NCI-H1092 treated with DMSO at 0.1 percent for 48 hours (cell line): ENCODE results near the gene NENF.
"Not testable (repeated sequence)": the region's sequence is repeated elsewhere in the genome, so short reads cannot be mapped to it uniquely, and the experiment has no call there.

Experiments
- DNase-seq: peaks from one replicate; lab custom pipeline; 2025; lab: John Stamatoyannopoulos, UW

NENF gene

GRCh38 chr1:212432661-212433576 lies at the start of gene NENF:
TSS of gene NENF (plus strand) at chr1:212432920. CDS start at chr1:212432944, 24 bp downstream.
- peak; percentile 77 for DNase-seq

GRCh38 chr1:212386029-212386428 lies 46.7 kb upstream of the NENF start:
- no peak for DNase-seq

GRCh38 chr1:212388985-212389716 lies 43.6 kb upstream of the NENF start:
- DNase-seq: no peak

- DNase-seq: not testable (repeated sequence)
These were observed 36.9 kb upstream of the NENF start for GRCh38 chr1:212395678-212396437.

- DNase-seq: no peak
These were observed 36.1 kb upstream of the NENF start for GRCh38 chr1:212396638-212397037.

- no peak for DNase-seq
These were observed 35.5 kb upstream of the NENF start for GRCh38 chr1:212397171-212397570.

- DNase-seq: no peak
These were observed 31.7 kb upstream of the NENF start for GRCh38 chr1:212401042-212401441.

GRCh38 chr1:212401838-212402582 lies 30.7 kb upstream of the NENF start:
- DNase-seq: no peak

GRCh38 chr1:212402666-212403321 lies 29.9 kb upstream of the NENF start:
- no peak for DNase-seq

GRCh38 chr1:212410231-212410820 lies 22.4 kb upstream of the NENF start:
- DNase-seq: no peak

GRCh38 chr1:212412374-212412773 lies 20.3 kb upstream of the NENF start:
- DNase-seq: no peak

GRCh38 chr1:212413902-212414327 lies 18.8 kb upstream of the NENF start:
- no peak for DNase-seq

- peak; percentile 95 for DNase-seq
These were observed 18.2 kb upstream of the NENF start, which contains the start of gene PACC1 for GRCh38 chr1:212414328-212415106. TSS of gene PACC1 (minus strand) at chr1:212414886. CDS start at chr1:212414757, 129 bp downstream.

- DNase-seq: no peak
These were observed 17.4 kb upstream of the NENF start for GRCh38 chr1:212415107-212415841.

- no peak for DNase-seq
These were observed 11.6 kb upstream of the NENF start for GRCh38 chr1:212421165-212421564.

GRCh38 chr1:212423879-212424278 lies 8.8 kb upstream of the NENF start:
- DNase-seq: no peak

- DNase-seq: no peak
These were observed 4.2 kb upstream of the NENF start for GRCh38 chr1:212428496-212428895.

GRCh38 chr1:212430416-212430815 lies 2.3 kb upstream of the NENF start:
- DNase-seq: no peak

GRCh38 chr1:212430955-212431394 lies 1.7 kb upstream of the NENF start:
- no peak for DNase-seq
